Measurements from ENCODE around the gene NOS1AP. TPM values are rescaled to one million over a fixed set of nuclear protein-coding genes. Genes with fewer than 3 reads are reported as not detected.
"Not testable (repeated sequence)": the region's sequence is repeated elsewhere in the genome, so short reads cannot be mapped to it uniquely, and the experiment has no call there.

Gene NOS1AP
- total RNA-seq, 1 experiment from 2014 or later, result 0.98 TPM

DNA sequence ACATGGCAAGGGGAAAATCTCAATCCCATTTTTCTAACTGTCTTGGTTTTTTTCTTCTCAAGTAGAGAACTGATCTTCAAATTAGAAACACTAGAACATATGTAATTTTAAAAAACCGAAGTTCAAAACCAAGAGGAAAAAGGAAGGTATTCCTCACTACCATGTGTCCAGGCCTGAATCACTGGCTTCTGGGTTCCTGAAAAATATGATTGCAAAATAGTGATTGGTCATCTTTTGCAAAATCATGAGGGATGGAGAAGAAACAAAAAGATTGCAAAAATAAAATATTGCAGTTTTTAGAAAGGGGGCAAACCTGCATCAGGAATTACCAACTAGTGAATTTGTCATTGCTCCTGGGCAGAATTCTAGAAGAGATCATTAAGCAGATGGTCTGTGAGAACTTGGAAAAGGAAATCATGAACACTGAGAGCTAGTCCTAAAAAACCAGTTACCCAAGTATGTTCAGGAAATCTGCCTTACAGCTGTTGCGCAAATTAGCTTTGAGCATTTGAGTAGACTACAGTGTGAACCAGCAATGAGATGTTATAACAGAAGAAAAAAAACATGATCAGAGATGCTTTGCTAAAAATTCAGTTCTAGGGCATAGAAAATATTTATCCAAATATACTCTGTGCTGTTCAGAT is 257.8 kb downstream of the NOS1AP start:
- peak; percentile 44 for DNase-seq (ENCODE audit: low read depth)

DNA sequence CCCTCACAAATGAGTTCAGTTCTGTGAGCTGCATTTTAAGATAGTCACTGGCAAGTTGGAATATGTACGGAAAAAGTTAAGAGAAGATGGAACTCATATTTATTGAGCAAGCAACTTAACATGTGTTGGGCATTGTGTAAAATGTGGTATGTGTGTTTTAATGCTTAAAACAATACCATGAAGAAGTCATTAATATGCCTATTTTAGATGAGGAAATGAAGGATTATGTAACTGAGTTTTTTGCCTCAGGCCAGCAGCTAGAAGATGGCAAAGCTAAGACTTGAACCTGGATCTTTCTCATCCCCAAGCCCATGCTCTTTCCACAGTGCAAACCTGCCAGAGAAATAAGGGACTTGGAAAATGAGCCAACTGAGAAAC is 258.3 kb downstream of the NOS1AP start:
- DNase-seq (ENCODE audit: low read depth), result no peak

- no peak for DNase-seq (ENCODE audit: low read depth)
Measured at GRCh38 chr1:162328512-162328911, 259.0 kb downstream of the NOS1AP start.

DNA sequence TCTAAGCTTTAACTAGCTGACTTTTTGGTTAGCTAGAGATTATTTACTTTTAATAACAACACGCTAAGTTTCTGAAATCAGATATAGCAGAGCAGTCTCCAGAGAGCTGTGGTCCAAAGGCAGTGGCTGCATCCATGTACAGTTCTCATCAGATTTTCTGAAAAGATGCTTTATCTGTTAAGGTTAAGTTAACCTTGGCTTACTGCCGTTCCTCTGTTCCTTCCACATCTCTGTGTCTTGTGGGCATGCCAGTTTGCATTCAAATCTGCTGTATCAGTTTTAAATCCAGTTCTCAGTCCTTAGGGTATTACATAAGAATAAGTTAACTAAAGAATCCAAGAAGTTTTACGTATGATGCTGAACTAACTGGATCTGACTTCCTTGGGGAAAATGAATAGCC is 260.3 kb downstream of the NOS1AP start:
- peak; percentile 41 for DNase-seq (ENCODE audit: low read depth)

- DNase-seq (ENCODE audit: low read depth), result no peak
Measured at GRCh38 chr1:162333991-162334390, 264.5 kb downstream of the NOS1AP start.

GRCh38 chr1:162335126-162335525 is 265.6 kb downstream of the NOS1AP start:
- no peak for DNase-seq (ENCODE audit: low read depth)

- DNase-seq (ENCODE audit: low read depth), result no peak
Measured at GRCh38 chr1:162336621-162337285, 267.3 kb downstream of the NOS1AP start.

GRCh38 chr1:162342452-162342983 is 273.0 kb downstream of the NOS1AP start:
- DNase-seq (ENCODE audit: low read depth), result no peak

- DNase-seq (ENCODE audit: low read depth), result no peak
Measured at GRCh38 chr1:162343470-162343869, 274.0 kb downstream of the NOS1AP start.

DNA sequence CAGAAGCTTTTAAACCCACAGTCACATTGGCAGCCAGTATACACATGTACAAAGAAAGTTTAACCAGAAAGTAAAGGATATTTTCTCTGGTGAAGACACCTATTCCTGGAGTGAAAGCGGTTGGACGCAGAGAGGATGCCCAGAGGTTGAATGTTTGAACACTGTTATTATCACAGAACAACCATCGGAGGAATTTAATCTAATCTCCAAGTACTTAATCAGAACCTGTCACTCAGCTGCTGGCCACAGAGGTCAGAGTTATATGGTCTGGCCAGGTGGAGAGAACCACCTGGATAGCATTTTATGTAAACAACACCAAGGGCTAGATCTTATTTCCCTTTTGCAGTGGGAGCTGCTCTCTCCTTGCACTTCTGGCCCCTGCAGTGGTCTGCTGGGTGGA is 277.8 kb downstream of the NOS1AP start:
- DNase-seq (ENCODE audit: low read depth), result no peak

GRCh38 chr1:162349635-162350330 is 280.3 kb downstream of the NOS1AP start:
- DNase-seq (ENCODE audit: low read depth), result peak; percentile 57

GRCh38 chr1:162351246-162351842 is 281.9 kb downstream of the NOS1AP start:
- DNase-seq (ENCODE audit: low read depth), result no peak

DNA sequence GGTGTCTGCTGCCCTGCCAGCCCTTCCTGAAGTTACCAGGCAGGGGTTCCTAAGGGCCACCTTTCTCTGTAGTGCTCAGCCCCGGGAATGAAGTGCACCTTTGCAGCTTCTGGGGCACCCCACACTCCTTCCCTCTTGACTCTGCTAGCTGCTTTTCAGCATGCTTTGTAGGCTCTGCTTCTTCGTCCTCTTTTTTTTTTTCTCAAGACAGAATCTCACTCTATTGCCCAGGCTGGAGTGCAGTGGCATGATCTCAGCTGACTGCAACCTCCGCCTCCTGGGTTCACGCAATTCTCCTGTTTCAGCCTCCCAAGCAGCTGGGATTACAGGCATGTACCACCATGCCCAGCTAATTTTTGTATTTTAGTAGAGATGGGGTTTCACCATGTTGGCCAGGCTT is 282.4 kb downstream of the NOS1AP start:
- not testable (repeated sequence) for DNase-seq (ENCODE audit: low read depth)

DNA sequence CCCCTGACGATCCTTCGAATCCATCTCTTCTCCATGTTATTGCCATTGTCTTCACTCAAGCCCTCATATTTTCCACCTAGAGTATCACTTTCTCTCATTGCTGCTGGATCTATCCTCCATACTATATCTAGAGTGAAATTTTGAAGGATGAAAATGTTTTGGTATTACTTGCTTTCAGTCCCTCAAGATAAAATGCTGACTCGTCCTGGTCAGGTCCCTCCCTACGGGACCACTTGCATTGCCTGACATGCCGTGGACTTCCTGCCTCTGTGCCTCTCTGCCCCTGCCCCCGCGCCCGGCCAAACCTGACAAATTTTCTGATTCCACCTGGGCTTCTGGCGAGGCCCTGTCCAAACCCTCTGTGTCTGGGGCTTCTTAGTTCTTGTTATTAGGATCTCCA is 283.6 kb downstream of the NOS1AP start:
- DNase-seq (ENCODE audit: low read depth), result no peak

- no peak for DNase-seq (ENCODE audit: low read depth)
Measured at GRCh38 chr1:162353702-162354101, 284.2 kb downstream of the NOS1AP start.

DNA sequence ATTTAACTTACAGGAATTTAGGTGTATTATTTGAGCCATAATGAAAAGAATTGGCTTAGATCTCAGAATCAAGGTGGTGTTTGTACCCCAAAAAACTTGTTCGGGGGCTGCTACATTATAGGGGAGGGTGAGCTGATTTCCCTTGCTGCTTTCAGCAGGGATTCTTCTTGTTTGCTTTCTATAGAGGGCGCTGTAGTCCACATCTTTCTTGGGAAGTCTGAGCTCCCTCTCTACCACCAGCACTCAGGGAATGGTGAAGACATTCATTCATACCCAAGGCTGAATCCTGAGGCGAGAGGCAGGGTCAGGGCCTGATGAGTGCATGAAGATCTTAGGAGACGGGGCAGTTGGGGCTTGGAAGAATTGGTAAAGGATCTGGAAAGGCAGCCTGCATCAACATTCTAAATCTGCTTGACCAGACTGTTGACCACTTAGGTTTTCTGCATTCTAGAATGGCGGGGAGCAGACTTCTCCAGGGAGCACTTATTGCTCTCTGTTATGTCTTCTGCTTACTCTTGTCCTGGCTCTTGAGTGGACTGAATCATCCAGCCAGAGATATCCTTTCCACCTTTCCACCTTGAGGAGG is 288.3 kb downstream of the NOS1AP start:
- peak; percentile 70 for DNase-seq (ENCODE audit: low read depth)

DNA sequence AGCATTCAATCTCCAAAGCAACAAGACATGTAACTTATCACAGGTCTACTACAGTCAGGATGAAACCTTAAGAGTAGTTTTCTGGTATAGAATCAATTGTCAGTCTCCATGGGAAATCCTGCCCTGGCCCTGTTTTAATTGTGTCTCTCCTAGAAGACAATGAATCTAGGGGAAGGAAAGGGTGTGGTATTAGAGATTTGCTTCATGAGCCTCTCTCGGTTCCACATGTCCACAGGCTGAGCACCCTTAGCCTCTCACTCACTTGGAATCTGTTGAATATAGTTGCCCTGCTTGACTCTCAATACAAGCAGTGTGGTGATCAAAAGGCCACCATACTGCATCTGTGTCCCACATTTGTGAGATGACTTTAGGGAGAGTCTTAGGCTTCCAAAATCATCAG is 289.4 kb downstream of the NOS1AP start:
- DNase-seq (ENCODE audit: low read depth), result no peak

DNA sequence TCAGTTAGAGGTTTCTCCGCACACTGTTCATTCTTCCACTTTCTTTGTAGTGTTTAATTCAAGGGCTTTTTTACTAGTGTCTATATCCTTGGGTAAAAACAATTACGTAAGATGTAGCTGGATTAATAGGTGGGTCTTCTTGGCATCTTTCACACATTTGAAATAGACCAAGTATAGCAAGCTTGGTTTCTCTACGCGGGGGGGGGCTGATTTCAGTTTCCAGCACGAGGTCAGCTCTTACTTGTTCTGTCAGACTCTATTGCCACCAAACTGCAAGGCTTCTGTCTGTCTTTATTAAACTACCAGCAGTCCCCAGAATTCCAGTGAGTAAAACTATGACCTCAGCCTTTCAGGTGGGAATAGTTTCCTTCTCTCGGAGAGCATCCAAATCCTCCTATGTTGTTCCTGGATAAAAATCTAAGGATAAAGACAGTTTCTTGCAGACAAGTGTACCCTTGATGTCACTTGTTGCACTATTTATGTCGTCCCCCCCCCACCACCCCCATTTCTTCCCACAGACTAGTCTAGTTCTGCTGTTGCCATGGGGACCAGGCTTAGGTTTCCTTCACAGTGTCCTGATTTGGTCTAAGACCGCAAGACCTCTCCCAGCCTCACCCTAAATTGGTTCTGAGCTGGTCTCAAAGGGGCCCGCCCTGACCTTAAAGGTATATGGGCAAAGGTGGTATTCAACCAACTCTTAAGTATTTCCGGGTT is 290.2 kb downstream of the NOS1AP start:
- no peak for DNase-seq (ENCODE audit: low read depth)

DNA sequence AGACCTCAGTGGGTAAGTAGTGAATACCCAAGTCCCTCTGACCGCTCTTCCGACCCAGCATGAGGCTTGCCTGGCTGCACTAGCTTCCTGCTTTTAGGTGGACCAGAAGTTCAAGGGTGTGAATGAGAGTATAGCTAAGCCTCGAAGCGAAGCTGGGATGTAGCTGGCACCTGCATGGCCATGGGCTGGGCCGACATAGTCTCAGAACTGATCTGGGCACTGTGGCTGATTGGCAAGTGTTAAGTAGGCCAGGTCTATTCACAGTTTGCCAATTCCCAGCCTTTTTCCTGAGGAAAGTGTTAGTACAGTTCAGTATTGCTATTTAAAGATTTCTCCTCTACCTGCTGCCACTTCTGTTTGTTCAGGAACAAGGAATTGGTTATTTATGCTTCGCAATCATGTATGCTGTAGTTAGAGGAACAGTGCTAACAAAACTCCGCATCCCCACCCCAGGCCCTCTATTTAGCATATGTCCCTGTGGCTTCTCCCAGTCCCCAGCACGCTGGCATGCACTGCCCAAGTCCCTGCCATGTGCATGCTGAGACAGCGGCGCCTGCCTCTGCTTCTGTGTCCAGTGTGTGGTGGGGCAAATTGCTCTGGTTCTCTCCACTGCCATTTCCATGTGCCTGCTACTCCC is 290.9 kb downstream of the NOS1AP start:
- no peak for DNase-seq (ENCODE audit: low read depth)

GRCh38 chr1:162360874-162361260 is 291.4 kb downstream of the NOS1AP start:
- DNase-seq (ENCODE audit: low read depth), result no peak

DNA sequence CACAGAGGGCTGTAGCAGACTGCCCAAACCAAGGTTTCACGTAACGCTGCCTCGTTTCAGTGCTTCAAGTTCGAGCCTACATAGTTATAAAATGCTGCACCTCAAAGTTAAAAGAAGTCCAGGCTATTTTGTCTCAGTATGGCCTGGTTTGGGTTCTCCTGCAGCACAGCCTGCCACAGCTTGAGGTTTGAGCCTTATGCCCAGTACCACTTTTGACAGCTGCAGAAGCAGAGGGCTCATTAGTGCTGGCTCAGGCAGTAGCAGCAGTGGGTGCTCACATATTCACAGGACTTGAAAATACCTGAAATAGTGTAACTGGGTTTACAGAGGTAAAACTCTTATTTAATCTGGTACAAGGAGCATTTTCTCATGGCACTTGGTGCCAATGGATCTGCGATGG is 291.9 kb downstream of the NOS1AP start:
- peak; percentile 33 for DNase-seq (ENCODE audit: low read depth)

Data from LHCN-M2 (cell line).